ENCODE data around the gene OR52D1. TPM values are rescaled to one million over a fixed set of nuclear protein-coding genes. Genes with fewer than 3 reads are reported as not detected.

OR52D1 gene
- total RNA-seq, 1 experiment from 2014 or later, result not detected

GRCh38 chr11:5528495-5528894, 40.0 kb downstream of the OR52D1 start:
- DNase-seq, result no peak
- Mint-ChIP-seq H3K36me3 (ENCODE audit: insufficient read depth, unreplicated experiment) (no peaks in the 10 kb centered on the region), H3K4me1 (ENCODE audit: low read depth, unreplicated experiment) (no peaks in the 10 kb centered on the region), H3K9me3 (ENCODE audit: unreplicated experiment) (no peaks in the 10 kb centered on the region), H3K4me3 (ENCODE audit: unreplicated experiment) (no peak overlapping the region), H3K27ac (ENCODE audit: unreplicated experiment) (no peak overlapping the region), H3K27me3 (ENCODE audit: insufficient read depth, unreplicated experiment) (peaks cover 14% of the 10 kb centered on the region)
- intact Hi-C loops (cut with micrococcal nuclease; ENCODE audit: unreplicated experiment), result no loop called here
- ChIA-PET POLR2A (no interaction called here), CTCF (no interaction called here)
- BruUV-seq (replicated peaks), result no TSS peak
- Histone ChIP-seq H3K36me3 (ENCODE audit: control insufficient read depth, insufficient read depth, low read length) (no peaks in the 10 kb centered on the region), H3K4me1 (no peaks in the 10 kb centered on the region), H3K9me3 (no peaks in the 10 kb centered on the region), H3K27me3 (replicated peaks; ENCODE audit: control insufficient read depth, insufficient read depth, low read length) (no peaks in the 10 kb centered on the region; the same call in 1 of the 2 replicates), H3K4me3 (ENCODE audit: low read depth, low read length) (no peak overlapping the region)
- TF ChIP-seq CTCF (IDR thresholded peaks at IDR 0.05; ENCODE audit: insufficient read depth in 1 of 2, low read depth in 1 of 2, low read length in 1 of 2, severe bottlenecking in 1 of 2, unreplicated experiment in 1 of 2), result no peak

- Histone ChIP-seq H3K4me1 (no peaks in the 10 kb centered on the region), H3K36me3 (ENCODE audit: control insufficient read depth, insufficient read depth, low read length) (no peaks in the 10 kb centered on the region), H3K27me3 (replicated peaks; ENCODE audit: control insufficient read depth, insufficient read depth, low read length) (no peaks in the 10 kb centered on the region; the same call in 1 of the 2 replicates), H3K4me3 (ENCODE audit: low read depth, low read length) (no peak overlapping the region), H3K9me3 (no peaks in the 10 kb centered on the region)
- POLR2A ChIA-PET, result no interaction called here
- Mint-ChIP-seq H3K27me3 (ENCODE audit: insufficient read depth, unreplicated experiment) (peaks cover 13% of the 10 kb centered on the region), H3K9me3 (ENCODE audit: unreplicated experiment) (no peaks in the 10 kb centered on the region), H3K4me1 (ENCODE audit: low read depth, unreplicated experiment) (no peaks in the 10 kb centered on the region), H3K27ac (ENCODE audit: unreplicated experiment) (no peak overlapping the region), H3K4me3 (ENCODE audit: unreplicated experiment) (no peak overlapping the region), H3K36me3 (ENCODE audit: insufficient read depth, unreplicated experiment) (no peaks in the 10 kb centered on the region)
- CTCF ChIA-PET, result no interaction called here
- intact Hi-C loops (cut with micrococcal nuclease; ENCODE audit: unreplicated experiment), result no loop called here
- no TSS peak for BruUV-seq (replicated peaks)
- no peak for DNase-seq
- no peak for TF ChIP-seq CTCF (IDR thresholded peaks at IDR 0.05; ENCODE audit: insufficient read depth in 1 of 2, low read depth in 1 of 2, low read length in 1 of 2, severe bottlenecking in 1 of 2, unreplicated experiment in 1 of 2)
Observed at GRCh38 chr11:5531053-5531831, 42.8 kb downstream of the OR52D1 start.

- Mint-ChIP-seq H3K27me3 (ENCODE audit: insufficient read depth, unreplicated experiment) (peaks cover 6% of the 10 kb centered on the region), H3K36me3 (ENCODE audit: insufficient read depth, unreplicated experiment) (no peaks in the 10 kb centered on the region), H3K4me3 (ENCODE audit: unreplicated experiment) (no peak overlapping the region), H3K4me1 (ENCODE audit: low read depth, unreplicated experiment) (no peaks in the 10 kb centered on the region), H3K27ac (ENCODE audit: unreplicated experiment) (no peak overlapping the region), H3K9me3 (ENCODE audit: unreplicated experiment) (no peaks in the 10 kb centered on the region)
- TF ChIP-seq CTCF (IDR thresholded peaks at IDR 0.05; ENCODE audit: insufficient read depth in 1 of 2, low read depth in 1 of 2, low read length in 1 of 2, severe bottlenecking in 1 of 2, unreplicated experiment in 1 of 2), result no peak
- H3K9me3 ChIP-seq, result no peaks in the 10 kb centered on the region
- BruUV-seq (replicated peaks), result no TSS peak
- POLR2A ChIA-PET, result no interaction called here
- intact Hi-C loops (cut with micrococcal nuclease; ENCODE audit: unreplicated experiment), result no loop called here
- DNase-seq, result no peak
- H3K4me3 ChIP-seq (ENCODE audit: low read depth, low read length), result no peak overlapping the region
- CTCF ChIA-PET, result no interaction called here
- no peaks in the 10 kb centered on the region for H3K4me1 ChIP-seq
- no peaks in the 10 kb centered on the region; the same call in 1 of the 2 replicates for H3K27me3 ChIP-seq (replicated peaks; ENCODE audit: control insufficient read depth, insufficient read depth, low read length)
- H3K36me3 ChIP-seq (ENCODE audit: control insufficient read depth, insufficient read depth, low read length), result no peaks in the 10 kb centered on the region
Observed at GRCh38 chr11:5534046-5534445, 45.6 kb downstream of the OR52D1 start.
